ENCODE measurements around the gene RXRA. TPM values are rescaled to one million over a fixed set of nuclear protein-coding genes. Genes with fewer than 3 reads are reported as not detected.

Gene RXRA
- polyA plus RNA-seq, 3 donors: 15.8 to 91.0 (median 23.2) TPM

DNA sequence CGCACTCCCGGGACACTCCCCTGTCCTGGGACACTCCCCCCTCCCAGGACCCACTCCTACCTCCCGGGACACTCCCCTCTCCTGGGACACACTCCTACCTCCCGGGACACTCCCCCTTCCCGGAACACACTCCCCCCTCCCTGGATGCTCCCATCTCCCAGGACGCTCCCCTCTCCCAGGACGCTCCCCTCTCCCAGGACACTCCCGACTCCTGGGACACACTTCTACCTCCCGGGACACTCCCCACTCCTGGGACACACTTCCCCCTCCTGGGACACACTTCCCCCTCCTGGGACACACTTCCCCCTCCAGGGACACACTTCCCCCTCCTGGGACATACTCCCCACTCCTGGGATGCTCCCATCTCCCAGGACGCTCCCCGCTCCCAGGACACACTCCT, 95.6 kb downstream of the RXRA start:
- H3K27ac Mint-ChIP-seq: no peak overlapping the region
- H3K4me1 ChIP-seq (ENCODE audit: control insufficient read depth in 1 of 2, insufficient read depth in 2 of 2, low read length in 2 of 2): no peaks in the 10 kb centered on the region
- H3K4me1 Mint-ChIP-seq: no peaks in the 10 kb centered on the region
- H3K4me3 Mint-ChIP-seq: no peak overlapping the region
- no peak overlapping the region for H3K4me3 ChIP-seq (replicated peaks in 1 of 3; ENCODE audit: low read depth in 2 of 3, low read length in 3 of 3)
- peaks cover 96 to 99% of the 10 kb centered on the region in 2 donors for H3K36me3 ChIP-seq (replicated peaks in 1 of 2; ENCODE audit: control insufficient read depth in 1 of 2, insufficient read depth in 2 of 2, low read length in 2 of 2)
- TF ChIP-seq, protein P1, sequence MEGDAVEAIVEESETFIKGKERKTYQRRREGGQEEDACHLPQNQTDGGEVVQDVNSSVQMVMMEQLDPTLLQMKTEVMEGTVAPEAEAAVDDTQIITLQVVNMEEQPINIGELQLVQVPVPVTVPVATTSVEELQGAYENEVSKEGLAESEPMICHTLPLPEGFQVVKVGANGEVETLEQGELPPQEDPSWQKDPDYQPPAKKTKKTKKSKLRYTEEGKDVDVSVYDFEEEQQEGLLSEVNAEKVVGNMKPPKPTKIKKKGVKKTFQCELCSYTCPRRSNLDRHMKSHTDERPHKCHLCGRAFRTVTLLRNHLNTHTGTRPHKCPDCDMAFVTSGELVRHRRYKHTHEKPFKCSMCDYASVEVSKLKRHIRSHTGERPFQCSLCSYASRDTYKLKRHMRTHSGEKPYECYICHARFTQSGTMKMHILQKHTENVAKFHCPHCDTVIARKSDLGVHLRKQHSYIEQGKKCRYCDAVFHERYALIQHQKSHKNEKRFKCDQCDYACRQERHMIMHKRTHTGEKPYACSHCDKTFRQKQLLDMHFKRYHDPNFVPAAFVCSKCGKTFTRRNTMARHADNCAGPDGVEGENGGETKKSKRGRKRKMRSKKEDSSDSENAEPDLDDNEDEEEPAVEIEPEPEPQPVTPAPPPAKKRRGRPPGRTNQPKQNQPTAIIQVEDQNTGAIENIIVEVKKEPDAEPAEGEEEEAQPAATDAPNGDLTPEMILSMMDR (IDR thresholded peaks at IDR 0.05): no peak
- no peaks in the 10 kb centered on the region for H3K27me3 ChIP-seq (ENCODE audit: control insufficient read depth in 2 of 2, insufficient read depth in 2 of 2, low read length in 2 of 2)
- no peak overlapping the region for H3K27ac ChIP-seq (ENCODE audit: low read depth in 1 of 2, low read length in 2 of 2)
- no peaks in the 10 kb centered on the region for H3K9me3 Mint-ChIP-seq
- H2AFZ ChIP-seq (ENCODE audit: insufficient read depth, low read depth, low read length, poor library complexity, severe bottlenecking): no peak overlapping the region
- peaks cover 63 to 97% of the 10 kb centered on the region in 2 donors for H3K36me3 Mint-ChIP-seq
- H3K27me3 Mint-ChIP-seq (ENCODE audit: low read depth in 3 of 3): no peaks in the 10 kb centered on the region
- no peaks in the 10 kb centered on the region for H3K9me3 ChIP-seq (replicated peaks in 1 of 2; ENCODE audit: control insufficient read depth in 1 of 2, insufficient read depth in 1 of 2, low read length in 2 of 2)
- intact Hi-C loops (cut with micrococcal nuclease): no loop called here
- no peak overlapping the region for H3K9ac ChIP-seq (ENCODE audit: insufficient read depth, low read length, poor library complexity, severe bottlenecking)
- 72% methylated on average over 3 of the region's 11 CpGs for WGBS (ENCODE audit: insufficient coverage)
- peaks cover 18% of the 10 kb centered on the region for H3K79me2 ChIP-seq (ENCODE audit: insufficient read depth, low read length)
- peaks cover 99% of the 10 kb centered on the region for H4K20me1 ChIP-seq (ENCODE audit: insufficient read depth, low read length)
- no peak for DNase-seq
- H3K4me2 ChIP-seq (replicated peaks; ENCODE audit: extremely low read depth, low read length, poor library complexity, severe bottlenecking): no peak overlapping the region

DNA sequence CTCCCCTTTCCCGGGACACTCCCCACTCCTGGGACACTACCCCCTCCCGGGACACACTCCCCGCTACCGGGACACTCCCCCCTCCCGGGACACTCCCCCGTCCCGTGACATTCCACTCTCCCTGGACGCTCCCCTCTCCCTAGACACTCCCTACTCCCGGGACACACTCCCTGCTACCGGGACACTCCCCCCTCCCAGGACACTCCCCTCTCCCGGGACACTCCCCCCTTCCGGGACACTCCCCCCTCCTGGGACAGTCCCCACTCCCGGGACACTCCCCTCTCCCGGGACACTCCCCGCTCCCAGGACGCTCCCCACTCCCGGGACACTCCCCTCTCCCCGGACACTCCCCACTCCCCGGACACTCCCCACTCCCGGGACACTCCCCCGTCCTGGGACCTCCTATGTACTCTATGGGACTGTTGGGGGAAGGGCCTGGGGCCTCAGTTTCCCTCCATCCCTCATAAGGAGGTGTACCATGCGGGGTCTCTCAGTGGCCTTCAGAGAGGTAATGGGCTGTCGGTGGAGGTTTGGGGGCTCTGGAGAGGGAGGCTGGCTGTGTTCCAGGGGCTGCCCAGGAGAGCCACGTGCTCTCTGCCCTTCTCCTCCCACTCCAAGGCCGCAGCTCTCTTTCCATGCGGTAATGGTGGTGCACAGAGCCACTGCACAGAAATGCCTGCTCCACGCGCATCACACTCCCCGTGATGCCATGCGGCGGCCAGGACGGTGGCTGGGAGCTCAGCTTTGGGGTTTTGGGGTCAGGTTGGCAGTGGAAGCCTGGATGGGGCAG, 96.2 kb downstream of the RXRA start:
- H4K20me1 ChIP-seq (ENCODE audit: insufficient read depth, low read length): peaks cover 99% of the 10 kb centered on the region
- H3K9ac ChIP-seq (ENCODE audit: insufficient read depth, low read length, poor library complexity, severe bottlenecking): no peak overlapping the region
- no peak overlapping the region for H3K4me2 ChIP-seq (replicated peaks; ENCODE audit: extremely low read depth, low read length, poor library complexity, severe bottlenecking)
- H3K36me3 ChIP-seq (replicated peaks in 1 of 2; ENCODE audit: control insufficient read depth in 1 of 2, insufficient read depth in 2 of 2, low read length in 2 of 2): peaks cover 90 to 99% of the 10 kb centered on the region in 2 donors
- H3K27ac Mint-ChIP-seq: peak overlapping the region in 2 of 7 donors; percentile 50 to 64
- no peaks in the 10 kb centered on the region for H3K4me1 ChIP-seq (ENCODE audit: control insufficient read depth in 1 of 2, insufficient read depth in 2 of 2, low read length in 2 of 2)
- H3K4me1 Mint-ChIP-seq: no peaks in the 10 kb centered on the region
- no peaks in the 10 kb centered on the region for H3K27me3 Mint-ChIP-seq (ENCODE audit: low read depth in 3 of 3)
- H3K4me3 Mint-ChIP-seq: peak overlapping the region in 1 of 2 donors; percentile 24
- no peak overlapping the region for H3K27ac ChIP-seq (ENCODE audit: low read depth in 1 of 2, low read length in 2 of 2)
- 92% methylated on average over 12 of the region's 32 CpGs for WGBS (ENCODE audit: insufficient coverage)
- H2AFZ ChIP-seq (ENCODE audit: insufficient read depth, low read depth, low read length, poor library complexity, severe bottlenecking): no peak overlapping the region
- no peaks in the 10 kb centered on the region for H3K9me3 Mint-ChIP-seq
- H3K27me3 ChIP-seq (ENCODE audit: control insufficient read depth in 2 of 2, insufficient read depth in 2 of 2, low read length in 2 of 2): no peaks in the 10 kb centered on the region
- TF ChIP-seq, protein P1 (IDR thresholded peaks at IDR 0.05): no peak
- intact Hi-C loops (cut with micrococcal nuclease): no loop called here
- H3K9me3 ChIP-seq (replicated peaks in 1 of 2; ENCODE audit: control insufficient read depth in 1 of 2, insufficient read depth in 1 of 2, low read length in 2 of 2): no peaks in the 10 kb centered on the region
- H3K36me3 Mint-ChIP-seq: peaks cover 65 to 97% of the 10 kb centered on the region in 2 donors
- H3K4me3 ChIP-seq (replicated peaks in 1 of 3; ENCODE audit: low read depth in 2 of 3, low read length in 3 of 3): no peak overlapping the region
- H3K79me2 ChIP-seq (ENCODE audit: insufficient read depth, low read length): peaks cover 14% of the 10 kb centered on the region
- no peak for DNase-seq
